ENCODE results near the gene FKBP2.
A peak's percentile ranks its signal among the peaks of the same experiment; 100 is the strongest.

FKBP2 gene

GRCh38 chr11:64240435-64241240 is at the start of gene FKBP2:
Gene FKBP2 (plus strand): TSS chr11:64241095. CDS start chr11:64242388, 1,293 bp downstream.
- no peak for TF ChIP-seq CTCF (IDR thresholded peaks at IDR 0.05; ENCODE audit: low read depth, low read length)
- peak within 1 kb of the TSS; percentile 84 for H3K4me3 ChIP-seq (ENCODE audit: low read depth, low read length)

GRCh38 chr11:64192434-64192833 is 48.5 kb upstream of the FKBP2 start:
- no peak for TF ChIP-seq CTCF (IDR thresholded peaks at IDR 0.05; ENCODE audit: low read depth, low read length)
- no peak overlapping the region for H3K4me3 ChIP-seq (ENCODE audit: low read depth, low read length)

- TF ChIP-seq CTCF (IDR thresholded peaks at IDR 0.05; ENCODE audit: low read depth, low read length), result no peak
- no peak overlapping the region for H3K4me3 ChIP-seq (ENCODE audit: low read depth, low read length)
These were observed 44.3 kb upstream of the FKBP2 start for GRCh38 chr11:64196626-64197025.

GRCh38 chr11:64198511-64198910 is 42.4 kb upstream of the FKBP2 start:
- no peak overlapping the region for H3K4me3 ChIP-seq (ENCODE audit: low read depth, low read length)

GRCh38 chr11:64201543-64201942 is 39.4 kb upstream of the FKBP2 start:
- no peak for TF ChIP-seq CTCF (IDR thresholded peaks at IDR 0.05; ENCODE audit: low read depth, low read length)
- no peak overlapping the region for H3K4me3 ChIP-seq (ENCODE audit: low read depth, low read length)

More at GRCh38 chr11:64198511-64198910, 42.4 kb upstream of the FKBP2 start:
- TF ChIP-seq CTCF (IDR thresholded peaks at IDR 0.05; ENCODE audit: low read depth, low read length), result no peak

GRCh38 chr11:64202992-64203391 is 37.9 kb upstream of the FKBP2 start:
- no peak overlapping the region for H3K4me3 ChIP-seq (ENCODE audit: low read depth, low read length)
- no peak for TF ChIP-seq CTCF (IDR thresholded peaks at IDR 0.05; ENCODE audit: low read depth, low read length)

GRCh38 chr11:64203421-64204079 is 37.3 kb upstream of the FKBP2 start:
- no peak for TF ChIP-seq CTCF (IDR thresholded peaks at IDR 0.05; ENCODE audit: low read depth, low read length)
- no peak overlapping the region for H3K4me3 ChIP-seq (ENCODE audit: low read depth, low read length)

All from WI38 (cell line).